ENCODE results near the gene BRWD1. TPM values are rescaled to one million over a fixed set of nuclear protein-coding genes. Genes with fewer than 3 reads are reported as not detected.

BRWD1 gene
- total RNA-seq, 2 donors from 2014 or later = 38.6 to 43.1 TPM

DNA sequence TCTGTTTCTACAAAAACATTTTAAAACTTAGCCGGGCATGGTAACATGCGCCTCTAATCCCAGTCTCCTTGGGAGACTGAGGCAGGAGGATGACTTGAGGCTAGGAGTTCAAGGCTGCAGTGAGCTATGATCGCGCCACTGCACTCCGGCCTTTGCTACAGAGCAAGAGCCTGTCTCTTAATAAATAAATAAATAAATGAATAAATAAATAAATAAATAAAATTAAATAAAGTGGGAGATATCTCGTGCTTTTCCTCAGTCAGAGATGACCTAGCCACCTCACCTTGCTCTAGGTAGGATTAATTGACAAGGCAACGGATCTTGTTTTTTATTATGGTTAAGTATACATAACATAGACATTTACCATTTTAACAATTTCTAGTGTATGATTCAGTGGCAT, 14.3 kb upstream of the BRWD1 start:
- H3K27ac ChIP-seq = no peak overlapping the region
- DNase-seq = no peak
- no peak overlapping the region for H3K4me3 ChIP-seq
- no peaks in the 10 kb centered on the region for H3K9me3 ChIP-seq
- intact Hi-C loops (cut with DNase I) = no loop called here
- H3K27me3 ChIP-seq = no peaks in the 10 kb centered on the region
- H3K9ac ChIP-seq (ENCODE audit: low read depth in 2 of 2, low read length in 2 of 2) = no peak overlapping the region
- TF ChIP-seq, protein P1, sequence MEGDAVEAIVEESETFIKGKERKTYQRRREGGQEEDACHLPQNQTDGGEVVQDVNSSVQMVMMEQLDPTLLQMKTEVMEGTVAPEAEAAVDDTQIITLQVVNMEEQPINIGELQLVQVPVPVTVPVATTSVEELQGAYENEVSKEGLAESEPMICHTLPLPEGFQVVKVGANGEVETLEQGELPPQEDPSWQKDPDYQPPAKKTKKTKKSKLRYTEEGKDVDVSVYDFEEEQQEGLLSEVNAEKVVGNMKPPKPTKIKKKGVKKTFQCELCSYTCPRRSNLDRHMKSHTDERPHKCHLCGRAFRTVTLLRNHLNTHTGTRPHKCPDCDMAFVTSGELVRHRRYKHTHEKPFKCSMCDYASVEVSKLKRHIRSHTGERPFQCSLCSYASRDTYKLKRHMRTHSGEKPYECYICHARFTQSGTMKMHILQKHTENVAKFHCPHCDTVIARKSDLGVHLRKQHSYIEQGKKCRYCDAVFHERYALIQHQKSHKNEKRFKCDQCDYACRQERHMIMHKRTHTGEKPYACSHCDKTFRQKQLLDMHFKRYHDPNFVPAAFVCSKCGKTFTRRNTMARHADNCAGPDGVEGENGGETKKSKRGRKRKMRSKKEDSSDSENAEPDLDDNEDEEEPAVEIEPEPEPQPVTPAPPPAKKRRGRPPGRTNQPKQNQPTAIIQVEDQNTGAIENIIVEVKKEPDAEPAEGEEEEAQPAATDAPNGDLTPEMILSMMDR (IDR thresholded peaks at IDR 0.05) = no peak
- H3K36me3 ChIP-seq = no peaks in the 10 kb centered on the region
- no peaks in the 10 kb centered on the region for H3K4me1 ChIP-seq

- no peaks in the 10 kb centered on the region for H3K9me3 ChIP-seq
- no peaks in the 10 kb centered on the region for H3K36me3 ChIP-seq
- H3K9ac ChIP-seq (ENCODE audit: low read depth in 2 of 2, low read length in 2 of 2) = no peak overlapping the region
- intact Hi-C loops (cut with DNase I) = no loop called here
- no peaks in the 10 kb centered on the region for H3K27me3 ChIP-seq
- no peaks in the 10 kb centered on the region for H3K4me1 ChIP-seq
- TF ChIP-seq, protein P1 (IDR thresholded peaks at IDR 0.05) = no peak
- H3K27ac ChIP-seq = no peak overlapping the region
- no peak for DNase-seq
- H3K4me3 ChIP-seq = no peak overlapping the region
Measured at GRCh38 chr21:39326607-39327307, 13.3 kb upstream of the BRWD1 start.

DNA sequence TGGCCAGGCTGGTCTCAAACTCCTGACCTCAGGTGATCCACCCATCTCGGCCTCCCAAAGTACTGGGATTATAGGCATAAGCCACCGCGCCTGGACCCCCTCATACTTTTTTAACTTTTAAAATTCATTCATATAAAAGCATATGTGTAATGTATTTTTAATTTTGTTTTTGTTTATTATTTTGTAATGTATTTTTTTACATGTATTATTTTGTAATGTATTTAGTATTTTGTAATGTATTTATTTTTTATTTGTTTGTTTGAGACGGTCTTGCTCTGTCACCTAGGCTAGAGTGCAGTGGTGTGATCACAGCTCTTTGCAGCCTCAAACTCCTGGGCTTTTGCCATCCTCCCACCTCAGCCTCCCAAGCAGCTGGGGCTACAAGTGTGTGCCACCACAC, 12.0 kb upstream of the BRWD1 start:
- Histone ChIP-seq H3K4me3 (no peak overlapping the region), H3K36me3 (no peaks in the 10 kb centered on the region), H3K4me1 (no peaks in the 10 kb centered on the region), H3K27ac (no peak overlapping the region), H3K27me3 (no peaks in the 10 kb centered on the region), H3K9ac (ENCODE audit: low read depth in 2 of 2, low read length in 2 of 2) (no peak overlapping the region), H3K9me3 (no peaks in the 10 kb centered on the region)
- no peak for DNase-seq
- TF ChIP-seq, protein P1 (IDR thresholded peaks at IDR 0.05) = no peak
- intact Hi-C loops (cut with DNase I) = no loop called here

DNA sequence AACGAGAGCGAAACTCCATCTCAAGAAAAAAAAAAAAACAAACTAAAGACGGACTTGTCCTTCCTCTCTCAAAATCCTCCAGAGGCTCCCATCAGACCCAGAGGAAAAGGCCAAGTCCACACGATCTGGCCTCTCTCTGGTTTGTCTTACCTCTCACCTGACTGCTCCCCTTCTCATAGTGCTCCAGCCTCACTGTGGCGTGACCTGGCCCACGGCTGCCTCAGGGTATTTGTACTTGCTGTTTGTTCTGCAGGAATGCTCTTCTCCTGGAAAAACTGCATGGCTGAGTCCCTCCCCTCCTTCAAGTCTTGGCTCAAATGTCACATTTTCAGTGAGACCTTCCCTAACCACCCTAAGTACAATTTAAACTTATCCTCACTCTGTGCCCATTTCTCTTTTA, 8.0 kb upstream of the BRWD1 start:
- no peaks in the 10 kb centered on the region for H3K27me3 ChIP-seq
- no peak overlapping the region for H3K4me3 ChIP-seq
- H3K9ac ChIP-seq (ENCODE audit: low read depth in 2 of 2, low read length in 2 of 2) = no peak overlapping the region
- TF ChIP-seq, protein P1 (IDR thresholded peaks at IDR 0.05) = no peak
- H3K36me3 ChIP-seq = no peaks in the 10 kb centered on the region
- no peak for DNase-seq
- H3K4me1 ChIP-seq = no peaks in the 10 kb centered on the region
- H3K9me3 ChIP-seq = no peaks in the 10 kb centered on the region
- intact Hi-C loops (cut with DNase I) = no loop called here
- no peak overlapping the region for H3K27ac ChIP-seq

GRCh38 chr21:39319814-39320332, 6.4 kb upstream of the BRWD1 start:
- H3K9ac ChIP-seq (ENCODE audit: low read depth in 2 of 2, low read length in 2 of 2) = no peak overlapping the region
- H3K36me3 ChIP-seq = no peaks in the 10 kb centered on the region
- H3K4me3 ChIP-seq = no peak overlapping the region
- H3K9me3 ChIP-seq = no peaks in the 10 kb centered on the region
- DNase-seq = no peak
- intact Hi-C loops (cut with DNase I) = no loop called here
- no peaks in the 10 kb centered on the region for H3K27me3 ChIP-seq
- TF ChIP-seq, protein P1 (IDR thresholded peaks at IDR 0.05) = no peak
- H3K27ac ChIP-seq = no peak overlapping the region
- no peaks in the 10 kb centered on the region for H3K4me1 ChIP-seq

Data from colonic mucosa (tissue), 4 donors.